Osteocyte (in vitro differentiated cells): Measurements from ENCODE around the gene KIF16B. TPM values are rescaled to one million over a fixed set of nuclear protein-coding genes. Genes with fewer than 3 reads are reported as not detected.

Experiments
- DNase-seq: peaks from one replicate; pipeline ENCODE4 v3.0.0; 2021; ENCODE audit warnings: mixed read lengths; ENCODE audit not compliant: unreplicated experiment; ENCODE audit errors: extremely low spot score
- H3K27ac Mint-ChIP-seq: one replicate; pipeline ENCODE4 v1.8.0; 2021; ENCODE audit warnings: mild to moderate bottlenecking, mixed read lengths; ENCODE audit not compliant: unreplicated experiment
- H3K27me3 Mint-ChIP-seq: one replicate; pipeline ENCODE4 v1.8.0; 2021; ENCODE audit warnings: mixed read lengths; ENCODE audit not compliant: unreplicated experiment
- H3K36me3 Mint-ChIP-seq: one replicate; pipeline ENCODE4 v1.8.0; 2021; ENCODE audit warnings: mixed read lengths; ENCODE audit not compliant: unreplicated experiment
- H3K4me1 Mint-ChIP-seq: one replicate; pipeline ENCODE4 v1.8.0; 2021; ENCODE audit warnings: mixed read lengths; ENCODE audit not compliant: unreplicated experiment
- H3K4me3 Mint-ChIP-seq: one replicate; pipeline ENCODE4 v1.8.0; 2021; ENCODE audit warnings: mild to moderate bottlenecking, moderate library complexity, mixed read lengths; ENCODE audit not compliant: unreplicated experiment
- H3K9me3 Mint-ChIP-seq: one replicate; pipeline ENCODE4 v1.8.0; 2021; ENCODE audit warnings: mixed read lengths; ENCODE audit not compliant: unreplicated experiment
- CTCF ChIP-seq: fragments of 200-600 bp; sonication (generic); IDR thresholded peaks from 2 replicates; pipeline ENCODE4 v1.5.0; 2021; ENCODE audit warnings: antibody characterized with exemption, mild to moderate bottlenecking, moderate library complexity
- total RNA-seq: library from RNA; stranded (reverse); gene quantifications from 2 replicates; pipeline ENCODE4 v1.2.1, GENCODE V29; 2021

The KIF16B gene
- total RNA-seq, 1 donor from 2014 or later: 10.2 TPM

- Mint-ChIP-seq H3K4me3 (no peak overlapping the region), H3K27me3 (no peaks in the 10 kb centered on the region), H3K9me3 (no peaks in the 10 kb centered on the region), H3K36me3 (no peaks in the 10 kb centered on the region), H3K27ac (no peak overlapping the region), H3K4me1 (peaks cover 15% of the 10 kb centered on the region)
- TF ChIP-seq CTCF: no peak
- DNase-seq: no peak
Observed at GRCh38 chr20:16560216-16560615, 13.0 kb downstream of the KIF16B start.

- no peak overlapping the region for H3K27ac Mint-ChIP-seq
- no peaks in the 10 kb centered on the region for H3K27me3 Mint-ChIP-seq
- no peaks in the 10 kb centered on the region for H3K9me3 Mint-ChIP-seq
- no peaks in the 10 kb centered on the region for H3K36me3 Mint-ChIP-seq
- H3K4me1 Mint-ChIP-seq: peaks cover 17% of the 10 kb centered on the region
- no peak overlapping the region for H3K4me3 Mint-ChIP-seq
- TF ChIP-seq CTCF: no peak
- DNase-seq: no peak
Observed at GRCh38 chr20:16556301-16556700, 16.9 kb downstream of the KIF16B start.

- Mint-ChIP-seq H3K27me3 (no peaks in the 10 kb centered on the region), H3K4me3 (no peak overlapping the region), H3K27ac (no peak overlapping the region), H3K4me1 (peaks cover 17% of the 10 kb centered on the region), H3K9me3 (no peaks in the 10 kb centered on the region), H3K36me3 (no peaks in the 10 kb centered on the region)
- no peak for DNase-seq
- TF ChIP-seq CTCF: no peak
Observed at GRCh38 chr20:16555754-16556153, 17.5 kb downstream of the KIF16B start.

- Mint-ChIP-seq H3K4me3 (no peak overlapping the region), H3K9me3 (no peaks in the 10 kb centered on the region), H3K27ac (no peak overlapping the region), H3K4me1 (peaks cover 17% of the 10 kb centered on the region), H3K36me3 (no peaks in the 10 kb centered on the region), H3K27me3 (no peaks in the 10 kb centered on the region)
- no peak for TF ChIP-seq CTCF
- DNase-seq: no peak
Observed at GRCh38 chr20:16554766-16555543, 18.3 kb downstream of the KIF16B start.

- no peaks in the 10 kb centered on the region for H3K9me3 Mint-ChIP-seq
- H3K27me3 Mint-ChIP-seq: no peaks in the 10 kb centered on the region
- H3K4me3 Mint-ChIP-seq: no peak overlapping the region
- TF ChIP-seq CTCF: no peak
- H3K4me1 Mint-ChIP-seq: peaks cover 17% of the 10 kb centered on the region
- no peak for DNase-seq
- no peaks in the 10 kb centered on the region for H3K36me3 Mint-ChIP-seq
- no peak overlapping the region for H3K27ac Mint-ChIP-seq
Observed at GRCh38 chr20:16553684-16554083, 19.6 kb downstream of the KIF16B start.
